C4-2B (cell line): Measurements from ENCODE around the gene SEMA3E.

Experiments used
- ZFX ChIP-seq: fragments of 450-650 bp; IDR thresholded peaks from 2 replicates; pipeline ENCODE4 v1.6.1; 2017
- TF ChIP-seq, protein P1 (sequence below): fragments of 450-650 bp; conservative IDR thresholded peaks from 2 replicates; pipeline ENCODE4 v1.5.1; 2017; ENCODE audit warnings: mild to moderate bottlenecking

DNA sequence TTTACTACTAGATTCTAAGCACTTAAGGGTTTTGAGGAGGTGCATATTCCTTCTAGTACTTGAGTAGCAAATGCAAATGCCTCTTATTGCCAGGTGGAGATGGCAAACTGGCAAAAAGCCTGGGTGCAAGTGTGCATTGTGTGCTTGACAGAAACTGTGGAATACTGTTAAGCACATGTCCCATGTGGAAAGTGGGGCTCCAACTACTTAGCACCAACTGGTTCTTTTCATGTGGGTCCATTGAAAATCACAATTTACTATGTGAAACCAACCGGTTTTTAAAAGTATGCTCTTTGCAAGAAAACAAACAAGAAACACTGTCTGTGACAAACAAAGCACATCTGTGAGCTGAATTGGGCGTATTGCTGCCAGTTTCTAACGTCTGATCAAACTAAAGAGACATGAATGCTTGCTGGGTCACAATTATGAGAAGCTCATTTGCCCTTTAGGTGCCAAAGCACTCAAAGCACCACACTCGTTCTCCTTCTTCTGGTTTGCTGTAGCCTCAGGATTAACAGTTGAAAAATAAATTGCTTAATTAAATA lies 197.4 kb downstream of the SEMA3E start:
- TF ChIP-seq, protein P1, sequence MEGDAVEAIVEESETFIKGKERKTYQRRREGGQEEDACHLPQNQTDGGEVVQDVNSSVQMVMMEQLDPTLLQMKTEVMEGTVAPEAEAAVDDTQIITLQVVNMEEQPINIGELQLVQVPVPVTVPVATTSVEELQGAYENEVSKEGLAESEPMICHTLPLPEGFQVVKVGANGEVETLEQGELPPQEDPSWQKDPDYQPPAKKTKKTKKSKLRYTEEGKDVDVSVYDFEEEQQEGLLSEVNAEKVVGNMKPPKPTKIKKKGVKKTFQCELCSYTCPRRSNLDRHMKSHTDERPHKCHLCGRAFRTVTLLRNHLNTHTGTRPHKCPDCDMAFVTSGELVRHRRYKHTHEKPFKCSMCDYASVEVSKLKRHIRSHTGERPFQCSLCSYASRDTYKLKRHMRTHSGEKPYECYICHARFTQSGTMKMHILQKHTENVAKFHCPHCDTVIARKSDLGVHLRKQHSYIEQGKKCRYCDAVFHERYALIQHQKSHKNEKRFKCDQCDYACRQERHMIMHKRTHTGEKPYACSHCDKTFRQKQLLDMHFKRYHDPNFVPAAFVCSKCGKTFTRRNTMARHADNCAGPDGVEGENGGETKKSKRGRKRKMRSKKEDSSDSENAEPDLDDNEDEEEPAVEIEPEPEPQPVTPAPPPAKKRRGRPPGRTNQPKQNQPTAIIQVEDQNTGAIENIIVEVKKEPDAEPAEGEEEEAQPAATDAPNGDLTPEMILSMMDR, result no peak
- TF ChIP-seq ZFX, result no peak
